Panc1 (cell line): ENCODE data around the gene STAC3.

ENCODE experiments used
- POLR2AphosphoS5 ChIP-seq: IDR thresholded peaks from 2 replicates; pipeline ENCODE4 v1.6.1; 2012; ENCODE audit warnings: mild to moderate bottlenecking, low read depth, low read length, moderate library complexity
- SIN3A ChIP-seq: IDR thresholded peaks from 2 replicates; pipeline ENCODE4 v1.6.1; 2012; ENCODE audit warnings: low read depth, mild to moderate bottlenecking, low read length, moderate library complexity, borderline replicate concordance; ENCODE audit not compliant: insufficient read depth
- TF ChIP-seq, protein P1 (sequence below): fragments of 450-650 bp; IDR thresholded peaks from 2 replicates; pipeline ENCODE4 v1.5.1; 2017; ENCODE audit warnings: mild to moderate bottlenecking
- TF ChIP-seq, protein P2 (sequence below), 2 experiments: IDR thresholded peaks; 2 replicates each; pipeline ENCODE4 v1.6.1; 2011 to 2012; ENCODE audit warnings: low read depth in 2 of 2, control low read depth in 1 of 2, low read length in 1 of 2, mild to moderate bottlenecking in 1 of 2, moderate library complexity in 1 of 2; ENCODE audit not compliant: insufficient read depth in 1 of 2

DNA sequence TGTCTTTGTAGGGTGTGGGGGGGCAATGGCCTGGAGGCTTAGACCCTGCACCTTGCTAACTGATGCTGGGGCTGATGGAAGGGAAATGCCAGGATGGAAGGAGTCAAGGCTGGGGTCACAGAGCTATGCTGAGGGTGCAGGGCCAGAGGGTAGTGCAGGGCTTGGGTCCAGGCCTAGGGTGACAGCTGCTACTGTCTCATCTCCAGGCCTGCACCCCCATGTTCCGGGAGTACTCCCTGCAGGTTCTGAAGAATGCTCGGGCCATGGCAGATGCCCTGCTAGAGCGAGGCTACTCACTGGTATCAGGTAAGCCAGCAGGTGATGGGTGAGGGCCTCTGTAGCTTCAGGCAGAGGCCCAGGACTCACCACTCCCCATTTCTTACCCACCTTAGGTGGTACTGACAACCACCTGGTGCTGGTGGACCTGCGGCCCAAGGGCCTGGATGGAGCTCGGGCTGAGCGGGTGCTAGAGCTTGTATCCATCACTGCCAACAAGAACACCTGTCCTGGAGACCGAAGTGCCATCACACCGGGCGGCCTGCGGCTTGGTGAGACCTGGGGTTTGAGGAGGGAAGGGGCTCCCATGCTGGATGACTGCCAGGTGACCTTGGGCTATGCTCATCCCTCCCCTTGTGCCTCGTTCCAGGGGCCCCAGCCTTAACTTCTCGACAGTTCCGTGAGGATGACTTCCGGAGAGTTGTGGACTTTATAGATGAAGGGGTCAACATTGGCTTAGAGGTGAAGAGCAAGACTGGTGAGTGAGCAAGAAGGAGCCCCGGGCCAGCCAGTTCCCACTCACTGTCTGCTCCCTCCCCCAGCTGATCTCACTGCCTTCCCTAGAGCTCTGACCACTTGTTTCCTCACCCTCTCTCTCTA is 17.4 kb downstream of the STAC3 start:
- TF ChIP-seq, protein P1, sequence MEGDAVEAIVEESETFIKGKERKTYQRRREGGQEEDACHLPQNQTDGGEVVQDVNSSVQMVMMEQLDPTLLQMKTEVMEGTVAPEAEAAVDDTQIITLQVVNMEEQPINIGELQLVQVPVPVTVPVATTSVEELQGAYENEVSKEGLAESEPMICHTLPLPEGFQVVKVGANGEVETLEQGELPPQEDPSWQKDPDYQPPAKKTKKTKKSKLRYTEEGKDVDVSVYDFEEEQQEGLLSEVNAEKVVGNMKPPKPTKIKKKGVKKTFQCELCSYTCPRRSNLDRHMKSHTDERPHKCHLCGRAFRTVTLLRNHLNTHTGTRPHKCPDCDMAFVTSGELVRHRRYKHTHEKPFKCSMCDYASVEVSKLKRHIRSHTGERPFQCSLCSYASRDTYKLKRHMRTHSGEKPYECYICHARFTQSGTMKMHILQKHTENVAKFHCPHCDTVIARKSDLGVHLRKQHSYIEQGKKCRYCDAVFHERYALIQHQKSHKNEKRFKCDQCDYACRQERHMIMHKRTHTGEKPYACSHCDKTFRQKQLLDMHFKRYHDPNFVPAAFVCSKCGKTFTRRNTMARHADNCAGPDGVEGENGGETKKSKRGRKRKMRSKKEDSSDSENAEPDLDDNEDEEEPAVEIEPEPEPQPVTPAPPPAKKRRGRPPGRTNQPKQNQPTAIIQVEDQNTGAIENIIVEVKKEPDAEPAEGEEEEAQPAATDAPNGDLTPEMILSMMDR = no peak
- no peak for TF ChIP-seq POLR2AphosphoS5
- TF ChIP-seq SIN3A = no peak
- TF ChIP-seq, protein P2, sequence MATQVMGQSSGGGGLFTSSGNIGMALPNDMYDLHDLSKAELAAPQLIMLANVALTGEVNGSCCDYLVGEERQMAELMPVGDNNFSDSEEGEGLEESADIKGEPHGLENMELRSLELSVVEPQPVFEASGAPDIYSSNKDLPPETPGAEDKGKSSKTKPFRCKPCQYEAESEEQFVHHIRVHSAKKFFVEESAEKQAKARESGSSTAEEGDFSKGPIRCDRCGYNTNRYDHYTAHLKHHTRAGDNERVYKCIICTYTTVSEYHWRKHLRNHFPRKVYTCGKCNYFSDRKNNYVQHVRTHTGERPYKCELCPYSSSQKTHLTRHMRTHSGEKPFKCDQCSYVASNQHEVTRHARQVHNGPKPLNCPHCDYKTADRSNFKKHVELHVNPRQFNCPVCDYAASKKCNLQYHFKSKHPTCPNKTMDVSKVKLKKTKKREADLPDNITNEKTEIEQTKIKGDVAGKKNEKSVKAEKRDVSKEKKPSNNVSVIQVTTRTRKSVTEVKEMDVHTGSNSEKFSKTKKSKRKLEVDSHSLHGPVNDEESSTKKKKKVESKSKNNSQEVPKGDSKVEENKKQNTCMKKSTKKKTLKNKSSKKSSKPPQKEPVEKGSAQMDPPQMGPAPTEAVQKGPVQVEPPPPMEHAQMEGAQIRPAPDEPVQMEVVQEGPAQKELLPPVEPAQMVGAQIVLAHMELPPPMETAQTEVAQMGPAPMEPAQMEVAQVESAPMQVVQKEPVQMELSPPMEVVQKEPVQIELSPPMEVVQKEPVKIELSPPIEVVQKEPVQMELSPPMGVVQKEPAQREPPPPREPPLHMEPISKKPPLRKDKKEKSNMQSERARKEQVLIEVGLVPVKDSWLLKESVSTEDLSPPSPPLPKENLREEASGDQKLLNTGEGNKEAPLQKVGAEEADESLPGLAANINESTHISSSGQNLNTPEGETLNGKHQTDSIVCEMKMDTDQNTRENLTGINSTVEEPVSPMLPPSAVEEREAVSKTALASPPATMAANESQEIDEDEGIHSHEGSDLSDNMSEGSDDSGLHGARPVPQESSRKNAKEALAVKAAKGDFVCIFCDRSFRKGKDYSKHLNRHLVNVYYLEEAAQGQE (IDR thresholded peaks at IDR 0.05; ENCODE audit: insufficient read depth in 1 of 2, low read depth in 2 of 2, low read length in 1 of 2) = no peak
